Calu3 (cell line): Measurements from ENCODE around the gene PIEZO2. TPM values are rescaled to one million over a fixed set of nuclear protein-coding genes. Genes with fewer than 3 reads are reported as not detected.

Experiments used
- BruUV-seq: library from RNA; stranded (reverse); fragments of 400-500 nt; replicated peaks from 2 replicates; lab custom pipeline; 2021; lab: Mats Ljungman, UMichigan
- CTCF ChIA-PET: fragments of 300-600 bp; sonication (Branson Sonifier 250); formaldehyde crosslinking; loops from one replicate; lab custom pipeline; 2022; ENCODE audit warnings: antibody characterized with exemption; lab: Charles Lee
- DNase-seq: peaks from one replicate; pipeline ENCODE4 v3.0.0; 2022
- H3K27ac Mint-ChIP-seq: one replicate; pipeline ENCODE4 v1.8.0; 2022; ENCODE audit warnings: mixed read lengths; ENCODE audit not compliant: unreplicated experiment
- H3K27me3 Mint-ChIP-seq: one replicate; pipeline ENCODE4 v1.8.0; 2022; ENCODE audit warnings: mixed read lengths; ENCODE audit not compliant: unreplicated experiment
- H3K36me3 Mint-ChIP-seq: one replicate; pipeline ENCODE4 v1.8.0; 2022; ENCODE audit warnings: mild to moderate bottlenecking, moderate library complexity, mixed read lengths; ENCODE audit not compliant: insufficient read depth, unreplicated experiment
- H3K4me1 Mint-ChIP-seq: one replicate; pipeline ENCODE4 v1.8.0; 2022; ENCODE audit warnings: mild to moderate bottlenecking, low read depth, mixed read lengths; ENCODE audit not compliant: unreplicated experiment
- H3K4me3 Mint-ChIP-seq: one replicate; pipeline ENCODE4 v1.8.0; 2022; ENCODE audit warnings: mild to moderate bottlenecking, low read depth, moderate library complexity, mixed read lengths; ENCODE audit not compliant: unreplicated experiment
- H3K9me3 Mint-ChIP-seq: one replicate; pipeline ENCODE4 v1.8.0; 2022; ENCODE audit warnings: low read depth, mixed read lengths; ENCODE audit not compliant: unreplicated experiment
- CTCF ChIP-seq: fragments of 200-600 bp; IDR thresholded peaks from one replicate; pipeline ENCODE4 v1.8.0; 2022; ENCODE audit warnings: antibody characterized with exemption; ENCODE audit not compliant: unreplicated experiment
- intact Hi-C: fragments of 100-400 bp; cut with micrococcal nuclease; formaldehyde crosslinking; loops from one replicate; pipeline ENCODE4 v1.10.0; 2022; ENCODE audit not compliant: unreplicated experiment
- total RNA-seq: library from RNA; stranded (reverse); gene quantifications from 2 replicates; pipeline ENCODE4 v1.2.3, GENCODE V29; 2022

PIEZO2 gene
- total RNA-seq, 1 experiment from 2014 or later: 0.24 TPM

- no peak for TF ChIP-seq CTCF
- H3K27me3 Mint-ChIP-seq: peaks cover 36% of the 10 kb centered on the region
- H3K4me1 Mint-ChIP-seq: no peaks in the 10 kb centered on the region
- no peaks in the 10 kb centered on the region for H3K36me3 Mint-ChIP-seq
- H3K9me3 Mint-ChIP-seq: no peaks in the 10 kb centered on the region
- H3K4me3 Mint-ChIP-seq: no peak overlapping the region
- intact Hi-C loops: no loop called here
- CTCF ChIA-PET: interaction anchor here (0.6 kb wide), 1 partner anchor 984 kb away, joined by 3 read pairs; no protein-coding TSS in a partner anchor
- no peak for DNase-seq
- no peak overlapping the region for H3K27ac Mint-ChIP-seq
- no TSS peak for BruUV-seq
Measured at GRCh38 chr18:10681581-10682367, 467.6 kb downstream of the PIEZO2 start.

GRCh38 chr18:10680271-10680596 is 469.1 kb downstream of the PIEZO2 start:
- DNase-seq: no peak
- no peak overlapping the region for H3K27ac Mint-ChIP-seq
- H3K27me3 Mint-ChIP-seq: peaks cover 22% of the 10 kb centered on the region
- CTCF ChIA-PET: no interaction called here
- H3K4me1 Mint-ChIP-seq: no peaks in the 10 kb centered on the region
- intact Hi-C loops: no loop called here
- no peaks in the 10 kb centered on the region for H3K36me3 Mint-ChIP-seq
- no peak overlapping the region for H3K4me3 Mint-ChIP-seq
- no peaks in the 10 kb centered on the region for H3K9me3 Mint-ChIP-seq
- TF ChIP-seq CTCF: no peak
- BruUV-seq: no TSS peak

GRCh38 chr18:10679557-10680270 is 469.7 kb downstream of the PIEZO2 start:
- TF ChIP-seq CTCF: no peak
- Mint-ChIP-seq H3K9me3 (no peaks in the 10 kb centered on the region), H3K4me3 (no peak overlapping the region), H3K27ac (no peak overlapping the region), H3K27me3 (peaks cover 22% of the 10 kb centered on the region), H3K4me1 (no peaks in the 10 kb centered on the region), H3K36me3 (no peaks in the 10 kb centered on the region)
- no TSS peak for BruUV-seq
- DNase-seq: no peak
- intact Hi-C loops: no loop called here
- CTCF ChIA-PET: no interaction called here

GRCh38 chr18:10671441-10671840 is 477.9 kb downstream of the PIEZO2 start:
- DNase-seq: no peak
- CTCF ChIA-PET: interaction anchor here (0.6 to 0.9 kb wide), 2 partner anchors 65 to 821 kb away, joined by 3 read pairs; no protein-coding TSS in a partner anchor
- no peak overlapping the region for H3K27ac Mint-ChIP-seq
- H3K36me3 Mint-ChIP-seq: no peaks in the 10 kb centered on the region
- BruUV-seq: no TSS peak
- no peaks in the 10 kb centered on the region for H3K4me1 Mint-ChIP-seq
- H3K9me3 Mint-ChIP-seq: no peaks in the 10 kb centered on the region
- intact Hi-C loops: loop anchor here (5.0 kb wide), 1 partner anchor 36 kb away; no protein-coding TSS in a partner anchor
- no peak overlapping the region for H3K4me3 Mint-ChIP-seq
- TF ChIP-seq CTCF: no peak
- H3K27me3 Mint-ChIP-seq: peaks cover 32% of the 10 kb centered on the region
